SK-N-MC (cell line): ENCODE results near the gene SIM1.

Experiments
- EZH2 ChIP-seq: fragments of 200-600 bp; sonication (generic); IDR thresholded peaks from one replicate; pipeline ENCODE4 v1.6.1; 2017; ENCODE audit warnings: antibody characterized with exemption
- FOXP2 ChIP-seq: optimal IDR thresholded peaks from 2 replicates; pipeline ENCODE3; 2011; ENCODE audit warnings: mild to moderate bottlenecking, moderate library complexity; ENCODE audit not compliant: insufficient read depth; ENCODE audit errors: extremely low read length, control extremely low read depth
- POLR2AphosphoS5 ChIP-seq: IDR thresholded peaks from 2 replicates; pipeline ENCODE4 v1.6.1; 2012; ENCODE audit warnings: mild to moderate bottlenecking, low read depth, low read length, borderline replicate concordance

DNA sequence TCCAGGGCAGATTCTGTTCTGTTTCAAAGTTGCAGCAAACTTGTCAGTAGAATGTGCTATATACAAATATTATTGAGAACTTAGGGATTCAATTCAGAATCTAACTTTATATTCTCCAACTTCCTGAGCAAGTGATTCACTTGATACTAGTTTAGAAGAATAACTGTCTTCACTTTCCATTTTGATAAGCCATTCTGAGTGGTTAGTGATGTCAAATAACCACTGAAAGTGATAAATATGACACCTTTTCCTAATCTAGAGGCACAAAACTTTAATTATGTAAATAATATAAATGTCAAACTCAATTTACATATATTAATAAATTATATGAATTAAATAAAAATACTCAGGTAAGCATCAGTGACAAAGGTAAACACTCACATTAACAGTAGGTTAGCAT is 20.5 kb upstream of the SIM1 start:
- TF ChIP-seq POLR2AphosphoS5 (no peak), EZH2 (no peak), FOXP2 (no peak)
